GM21619 (cell line): ENCODE results near the gene SAXO1.

Experiments used
- ATAC-seq: cut with Tn5 transposase; IDR thresholded peaks from one replicate; pipeline ENCODE4 v1.9.1; 2021; ENCODE audit not compliant: unreplicated experiment

The SAXO1 gene

DNA sequence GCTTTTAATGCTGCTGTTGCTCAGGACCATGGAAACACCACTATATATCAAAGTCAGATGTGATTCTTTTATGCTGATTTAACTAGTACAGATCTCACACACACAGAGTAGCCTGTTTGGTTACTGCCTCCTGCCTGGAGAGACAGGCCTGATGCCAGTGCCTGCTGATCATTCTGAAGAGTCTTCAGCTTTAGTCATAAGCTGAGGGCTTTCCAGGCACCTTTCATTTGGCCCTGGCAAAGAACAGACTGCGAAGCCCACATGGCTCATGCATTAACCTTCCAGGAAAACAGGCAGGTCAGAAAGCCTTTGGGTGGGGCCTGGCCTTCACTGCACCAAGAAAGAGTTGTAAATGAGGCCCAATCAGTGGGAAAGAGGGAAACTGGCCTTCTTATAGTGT is 144.7 kb downstream of the SAXO1 start:
- ATAC-seq: no peak

DNA sequence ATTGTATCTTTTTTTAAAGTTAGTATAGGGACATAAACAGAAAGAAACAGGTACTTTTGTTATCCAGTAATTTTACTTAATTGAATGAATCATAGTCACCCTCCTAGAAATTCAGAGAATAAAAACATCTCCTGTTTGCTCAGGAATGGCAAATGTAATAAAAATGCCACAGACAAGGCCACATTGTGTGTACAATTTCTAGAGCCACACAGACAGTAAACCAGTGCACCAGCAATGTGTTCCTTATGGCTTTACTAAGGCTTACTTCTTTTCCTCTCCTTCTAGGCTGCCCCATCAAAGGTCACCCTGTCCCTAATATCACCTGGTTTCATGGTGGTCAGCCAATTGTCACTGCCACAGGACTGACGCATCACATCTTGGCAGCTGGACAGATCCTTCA is 145.5 kb downstream of the SAXO1 start:
- ATAC-seq: no peak

DNA sequence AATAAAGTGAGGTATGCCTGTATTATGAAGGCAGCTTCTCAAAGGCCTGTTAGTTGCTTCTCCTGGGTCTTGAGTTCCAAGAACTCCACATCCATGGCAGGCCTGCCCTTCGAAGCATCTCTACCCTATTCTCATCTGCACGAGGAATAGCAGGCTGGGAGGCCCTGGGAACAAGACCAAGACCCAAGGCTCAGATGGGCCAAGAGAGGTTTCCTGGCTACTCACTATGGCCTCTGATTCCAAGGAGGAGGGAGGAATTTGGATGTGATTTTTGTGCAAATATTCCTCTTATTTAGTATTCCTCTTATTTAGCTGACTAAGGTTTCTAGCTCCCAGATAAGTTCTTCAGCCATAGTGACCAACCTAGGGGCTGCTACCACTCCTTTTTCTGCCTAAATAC is 151.3 kb downstream of the SAXO1 start:
- no peak for ATAC-seq

DNA sequence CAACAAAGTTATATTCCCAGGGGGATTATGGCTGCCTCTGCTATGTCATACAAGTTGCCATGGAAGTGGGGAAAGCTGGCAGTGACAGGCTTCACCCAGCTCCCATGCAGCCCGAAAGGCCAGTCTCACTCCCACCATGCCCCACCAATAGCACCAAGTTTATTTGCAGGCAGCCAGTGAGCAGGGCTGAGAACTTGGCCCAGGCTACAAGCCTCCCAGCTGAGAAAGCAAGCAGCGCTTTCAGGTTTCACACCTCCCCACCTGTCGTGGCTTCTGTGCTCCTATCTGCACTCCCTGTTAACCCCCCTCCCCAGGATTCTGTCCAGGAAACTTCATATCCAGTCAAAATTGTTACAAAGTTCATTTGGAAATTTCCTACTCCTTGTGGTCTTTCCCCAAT is 155.0 kb downstream of the SAXO1 start:
- ATAC-seq: no peak
